GM12878 (cell line): ENCODE measurements around the gene BNC2. TPM values are rescaled to one million over a fixed set of nuclear protein-coding genes. Genes with fewer than 3 reads are reported as not detected.

Source experiments
- ATAC-seq: fragments of 200-7000 bp; cut with Tn5 transposase; 3 replicates; pipeline ENCODE4 v1.9.1; 2020; ENCODE audit warnings: mild to moderate bottlenecking, moderate library complexity
- BruUV-seq: library from RNA; stranded (reverse); fragments of 400-500 nt; replicated peaks from 2 replicates; lab custom pipeline; 2021; lab: Mats Ljungman, UMichigan
- CTCF ChIA-PET: fragments of 300-600 bp; sonication (Branson Sonifier 250); formaldehyde crosslinking; extraction: SDS; loops from one replicate; lab custom pipeline; 2021; ENCODE audit warnings: inconsistent platforms; lab: Yijun Ruan, JAX
- POLR2A ChIA-PET: fragments of 350-600 bp; formaldehyde crosslinking; extraction: SDS; loops from one replicate; lab custom pipeline; 2021; ENCODE audit warnings: inconsistent platforms; lab: Charles Lee
- RAD21 ChIA-PET: fragments of 300-600 bp; sonication (Branson Sonifier 250); formaldehyde crosslinking; loops from one replicate; lab custom pipeline; 2023; ENCODE audit warnings: antibody characterized with exemption; ENCODE audit not compliant: unreplicated experiment; lab: Charles Lee
- SMC1A ChIA-PET: fragments of 300-600 bp; sonication (Branson Sonifier 250); formaldehyde crosslinking; loops from one replicate; lab custom pipeline; 2023; ENCODE audit not compliant: unreplicated experiment, uncharacterized antibody; lab: Charles Lee
- DNase-seq: peaks from one replicate; pipeline ENCODE4 v3.0.0-alpha.2; 2011; ENCODE audit warnings: low read depth, low spot score
- FAIRE-seq: peaks from 3 replicates; lab custom pipeline; 2011; peaks lifted over from hg19 to GRCh38; lab: Jason Lieb, UNC
- H2AFZ ChIP-seq: 2 replicates; pipeline ENCODE4 v1.6.0; 2011; ENCODE audit warnings: low read depth, low read length, control low read depth; ENCODE audit not compliant: control insufficient read depth
- H3K27ac ChIP-seq: 2 replicates; pipeline ENCODE4 v1.5.1; 2011; ENCODE audit warnings: control low read depth; ENCODE audit not compliant: control insufficient read depth, insufficient read depth
- H3K27me3 ChIP-seq, 2 experiments: replicated peaks in 1 of 2; 2 replicates each; pipeline versions ENCODE4 v1.6.0 to v1.6.1; 2011; ENCODE audit warnings: low read length in 1 of 2; ENCODE audit not compliant: control insufficient read depth in 2 of 2, insufficient read depth in 2 of 2
- H3K36me3 ChIP-seq, 2 experiments: 2 replicates each; pipeline ENCODE4 v1.5.1; 2011; ENCODE audit warnings: low read length in 1 of 2; ENCODE audit not compliant: control insufficient read depth in 2 of 2, insufficient read depth in 2 of 2
- H3K4me1 ChIP-seq: 2 replicates; pipeline ENCODE4 v1.6.1; 2011; ENCODE audit warnings: mild to moderate bottlenecking, low read length, moderate library complexity, mixed read lengths; ENCODE audit not compliant: control insufficient read depth, insufficient read depth
- H3K4me2 ChIP-seq: 2 replicates; pipeline ENCODE4 v1.6.0; 2011; ENCODE audit warnings: control low read depth; ENCODE audit not compliant: control insufficient read depth, insufficient read depth
- H3K4me3 ChIP-seq: fragments of 200-600 bp; sonication (generic); 2 replicates; pipeline ENCODE4 v1.5.1; 2016
- H3K79me2 ChIP-seq: 2 replicates; pipeline ENCODE4 v1.6.0; 2011; ENCODE audit warnings: low read length; ENCODE audit not compliant: control insufficient read depth, insufficient read depth
- H3K9ac ChIP-seq: 2 replicates; pipeline ENCODE4 v1.8.0; 2011; ENCODE audit warnings: low read length, control low read depth, mixed read lengths; ENCODE audit not compliant: control insufficient read depth, insufficient read depth
- H3K9me3 ChIP-seq: replicated peaks from 3 replicates; pipeline ENCODE4 v1.5.1; 2011; ENCODE audit warnings: mild to moderate bottlenecking, low read length; ENCODE audit not compliant: control insufficient read depth, insufficient read depth
- H4K20me1 ChIP-seq: 2 replicates; pipeline ENCODE4 v1.6.0; 2011; ENCODE audit not compliant: control insufficient read depth, insufficient read depth
- BCL11A ChIP-seq: IDR thresholded peaks from 2 replicates; pipeline ENCODE4 v1.6.1; 2011; ENCODE audit warnings: low read depth, low read length
- CHD4 ChIP-seq: fragments of 200-600 bp; sonication (generic); IDR thresholded peaks from 2 replicates; pipeline ENCODE4 v1.6.1; 2016; ENCODE audit warnings: mild to moderate bottlenecking
- CREB1 ChIP-seq: IDR thresholded peaks from 2 replicates; pipeline ENCODE4 v1.6.1; 2012; ENCODE audit warnings: low read depth, mild to moderate bottlenecking, inconsistent platforms
- ESRRA ChIP-seq: IDR thresholded peaks from 2 replicates; pipeline ENCODE4 v1.6.1; 2012; ENCODE audit warnings: mild to moderate bottlenecking, low read length, improper control_type of control experiment
- HDAC2 ChIP-seq: fragments of 200-600 bp; sonication (generic); IDR thresholded peaks from 2 replicates; pipeline ENCODE4 v1.6.1; 2017
- MEF2A ChIP-seq: IDR thresholded peaks from 2 replicates; pipeline ENCODE4 v1.6.1; 2011; ENCODE audit warnings: low read depth, mild to moderate bottlenecking, low read length, moderate library complexity; ENCODE audit not compliant: insufficient read depth
- MTA3 ChIP-seq: IDR thresholded peaks from 2 replicates; pipeline ENCODE4 v1.6.1; 2012; ENCODE audit warnings: low read length, inconsistent platforms, borderline replicate concordance
- NBN ChIP-seq: fragments of 450-650 bp; IDR thresholded peaks from 2 replicates; pipeline ENCODE4 v1.6.1; 2016
- POLR2A ChIP-seq: IDR thresholded peaks from 2 replicates; pipeline ENCODE4 v1.6.1; 2011; ENCODE audit warnings: low read depth, mild to moderate bottlenecking, low read length
- POU2F2 ChIP-seq: IDR thresholded peaks from 3 replicates; pipeline ENCODE4 v1.6.1; 2011; ENCODE audit warnings: low read depth, mild to moderate bottlenecking, low read length, borderline replicate concordance
- SMAD1 ChIP-seq: fragments of 450-650 bp; IDR thresholded peaks from 2 replicates; pipeline ENCODE4 v1.6.1; 2018; ENCODE audit warnings: mild to moderate bottlenecking, low read depth; ENCODE audit not compliant: partially characterized antibody
- SRF ChIP-seq, 2 experiments: IDR thresholded peaks; 2 replicates each; pipeline ENCODE4 v1.6.1; 2011; ENCODE audit warnings: low read depth in 2 of 2, low read length in 2 of 2, mild to moderate bottlenecking in 1 of 2, moderate library complexity in 1 of 2
- STAT3 ChIP-seq: IDR thresholded peaks from 2 replicates; pipeline ENCODE4 v1.6.1; 2011; ENCODE audit warnings: low read depth, low read length, improper control_type of control experiment
- YBX1 ChIP-seq: fragments of 450-650 bp; IDR thresholded peaks from 2 replicates; pipeline ENCODE4 v1.6.1; 2016; ENCODE audit warnings: antibody characterized with exemption
- ZBTB40 ChIP-seq: fragments of 450-650 bp; IDR thresholded peaks from 2 replicates; pipeline ENCODE4 v1.6.1; 2016; ENCODE audit warnings: mild to moderate bottlenecking, moderate library complexity, borderline replicate concordance
- WGBS: methylation state at CpG from one replicate; pipeline ENCODE4 v1.1.6; 2016; ENCODE audit warnings: low lambda C conversion rate; ENCODE audit not compliant: insufficient replicate concordance, insufficient coverage; ENCODE audit errors: missing lambda C conversion rate; 5-methylcytosine and 5-hydroxymethylcytosine counted together
- in situ Hi-C: fragments of 300-500 bp; cut with MboI; formaldehyde crosslinking; loops from 9 replicates; pipeline ENCODE4 v1.14.3; 2018; ENCODE audit warnings: mixed read lengths
- intact Hi-C: fragments of 100-400 bp; cut with micrococcal nuclease; formaldehyde crosslinking; loops from one replicate; pipeline ENCODE4 v1.14.2; 2022; ENCODE audit not compliant: unreplicated experiment
- polyA plus RNA-seq, 11 experiments: library from polyadenylated mRNA; depleted of rRNA in 4 of 11; unstranded in 6 of 11; stranded (reverse) in 5 of 11; fragments of >200 nt; fragmentation: Nextera tagmentation in 4 of 11; fragmentation: Illumina TruSeq in 1 of 11; extraction: Ambion mirVana in 4 of 11; extraction: Trizol in 1 of 11; gene quantifications; 1 replicate in 1 of 11; 2 replicates in 10 of 11; pipeline versions ENCODE4 v1.2.1 to v1.2.3, GENCODE V29; 2011 to 2016; ENCODE audit warnings: inconsistent platforms in 2 of 11, missing spikeins in 2 of 11, low read depth in 1 of 11
- total RNA-seq, 4 experiments: library from RNA; depleted of rRNA in 3 of 4; stranded (reverse); fragments of >200 nt in 3 of 4; fragmentation: Illumina TruSeq in 1 of 4; extraction: Trizol in 1 of 4; gene quantifications; 2 replicates each; pipeline versions ENCODE4 v1.2.1 to v1.2.3, GENCODE V29; 2013 to 2021

BNC2 gene
- total and polyA plus RNA-seq, 10 of the 15 experiments (the other 5 are each of a cell fraction or from before 2014, with no cell fraction given): 0.05 to 14.5 (median 0.26) TPM

DNA sequence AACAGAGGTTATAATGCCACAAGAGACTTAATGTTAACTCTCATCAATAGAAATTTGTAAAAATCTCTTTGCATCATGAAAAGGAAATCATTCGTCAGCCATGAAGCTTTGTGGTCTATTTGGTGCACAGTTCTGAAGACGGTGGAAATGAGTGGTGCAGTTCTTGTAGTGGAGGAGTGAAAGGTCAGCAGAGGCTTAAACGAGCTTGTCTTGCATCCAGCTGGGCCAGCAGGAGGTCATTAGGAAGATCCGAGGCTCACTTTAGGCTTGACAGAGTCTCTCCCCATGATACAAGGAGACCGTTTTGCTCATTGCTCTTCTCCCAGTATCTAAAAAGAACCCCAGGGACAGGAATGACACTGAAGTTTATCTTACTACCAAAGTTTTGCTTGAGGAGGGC lies 440.8 kb downstream of the BNC2 start:
- H3K4me2 ChIP-seq: no peak overlapping the region
- no peaks in the 10 kb centered on the region for H4K20me1 ChIP-seq
- no peaks in the 10 kb centered on the region for H3K36me3 ChIP-seq
- RAD21 ChIA-PET: interaction anchor here (0.8 kb wide), 1 partner anchor 48 kb away, joined by 3 read pairs; no protein-coding TSS in a partner anchor
- FAIRE-seq: no peak
- TF ChIP-seq CREB1: no peak
- TF ChIP-seq, all 136 proteins: peak for 0
- DNase-seq (no peak), ATAC-seq (peak; percentile 66)
- Histone ChIP-seq H3K4me1 (no peaks in the 10 kb centered on the region), H3K27ac (no peak overlapping the region), H3K79me2 (no peaks in the 10 kb centered on the region), H3K9ac (no peak overlapping the region), H3K27me3 (no peaks in the 10 kb centered on the region), H3K4me3 (no peak overlapping the region), H2AFZ (no peak overlapping the region), H3K9me3 (no peaks in the 10 kb centered on the region)
- no TSS peak for BruUV-seq
- POLR2A ChIA-PET: no interaction called here
- 31% methylated on average over 5 of the region's 5 CpGs for WGBS
- CTCF ChIA-PET: interaction anchor here (1.4 to 1.9 kb wide), 2 partner anchors 12 to 14 kb away, joined by 3 to 6 read pairs; no protein-coding TSS in a partner anchor
- intact Hi-C loops: no loop called here
- SMC1A ChIA-PET: no interaction called here
- in situ Hi-C loops: no loop called here

GRCh38 chr9:16427873-16428427 lies 442.5 kb downstream of the BNC2 start:
- no TSS peak for BruUV-seq
- ChIA-PET SMC1A (interaction anchor here (1.2 kb wide), 2 partner anchors 22 to 68 kb away, joined by 3 to 4 read pairs; no protein-coding TSS in a partner anchor), POLR2A (no interaction called here), RAD21 (interaction anchor here (1.3 to 1.7 kb wide), 2 partner anchors 15 to 31 kb away, joined by 4 to 5 read pairs; no protein-coding TSS in a partner anchor), CTCF (interaction anchor here (1.3 to 1.9 kb wide), 2 partner anchors 16 to 48 kb away, joined by 4 to 6 read pairs; no protein-coding TSS in a partner anchor)
- ATAC-seq (no peak), DNase-seq (no peak), FAIRE-seq (no peak)
- in situ Hi-C loops: no loop called here
- no peaks in the 10 kb centered on the region for H3K27me3 ChIP-seq
- no peaks in the 10 kb centered on the region for H3K4me1 ChIP-seq
- 67% methylated on average over 6 of the region's 6 CpGs for WGBS
- intact Hi-C loops: no loop called here
- no peak overlapping the region for H3K27ac ChIP-seq
- no peaks in the 10 kb centered on the region for H3K79me2 ChIP-seq
- no peaks in the 10 kb centered on the region for H3K9me3 ChIP-seq
- H4K20me1 ChIP-seq: no peaks in the 10 kb centered on the region
- H3K4me2 ChIP-seq: no peak overlapping the region
- H3K9ac ChIP-seq: no peak overlapping the region
- no peak overlapping the region for H3K4me3 ChIP-seq
- no peak overlapping the region for H2AFZ ChIP-seq
- H3K36me3 ChIP-seq: no peaks in the 10 kb centered on the region
- TF ChIP-seq ZBTB40 (no peak), POU2F2 (no peak), YBX1 (no peak), POLR2A (no peak), SMAD1 (no peak), MTA3 (no peak), MEF2A (no peak), HDAC2 (no peak), NBN (no peak), BCL11A (no peak), SRF (IDR thresholded peaks at IDR 0.05; ENCODE audit: low read depth in 2 of 2, low read length in 2 of 2) (no peak), ESRRA (no peak), CREB1 (no peak), STAT3 (no peak), CHD4 (no peak)
